DMS 273 treated with DMSO at 0.1 percent for 48 hours (cell line): ENCODE measurements around the gene TEAD3.
"Not testable (repeated sequence)": the region's sequence is repeated elsewhere in the genome, so short reads cannot be mapped to it uniquely, and the experiment has no call there.

Source experiments
- DNase-seq: peaks from one replicate; lab custom pipeline; 2025; lab: John Stamatoyannopoulos, UW

Gene TEAD3

GRCh38 chr6:35449287-35449881 lies 47.5 kb downstream of the TEAD3 start:
- peak; percentile 22 for DNase-seq

- peak; percentile 18 for DNase-seq
Measured at GRCh38 chr6:35448191-35448590, 48.7 kb downstream of the TEAD3 start.

GRCh38 chr6:35445691-35446090 lies 51.2 kb downstream of the TEAD3 start:
- DNase-seq, result no peak

GRCh38 chr6:35443341-35444030 lies 53.4 kb downstream of the TEAD3 start:
- DNase-seq, result no peak

DNA sequence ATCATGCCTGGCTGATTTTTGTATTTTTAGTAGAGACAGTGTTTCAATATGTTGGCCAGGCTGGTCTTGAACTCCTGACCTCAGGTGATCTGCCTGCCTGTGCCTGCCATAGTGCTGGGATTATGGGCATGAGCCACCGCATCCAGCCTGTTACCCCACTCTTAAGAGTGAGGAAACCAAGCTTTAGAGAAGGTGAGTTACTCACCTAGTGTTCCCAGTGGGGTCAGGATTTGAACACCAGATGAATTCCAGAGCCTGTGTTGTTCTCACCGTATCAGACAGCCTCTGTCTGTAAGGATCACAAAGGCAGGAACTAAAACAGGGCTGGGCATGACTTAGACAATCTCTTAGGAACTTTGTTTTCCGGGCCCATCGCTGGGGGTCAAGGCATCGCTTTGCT lies 54.2 kb downstream of the TEAD3 start:
- no peak for DNase-seq

DNA sequence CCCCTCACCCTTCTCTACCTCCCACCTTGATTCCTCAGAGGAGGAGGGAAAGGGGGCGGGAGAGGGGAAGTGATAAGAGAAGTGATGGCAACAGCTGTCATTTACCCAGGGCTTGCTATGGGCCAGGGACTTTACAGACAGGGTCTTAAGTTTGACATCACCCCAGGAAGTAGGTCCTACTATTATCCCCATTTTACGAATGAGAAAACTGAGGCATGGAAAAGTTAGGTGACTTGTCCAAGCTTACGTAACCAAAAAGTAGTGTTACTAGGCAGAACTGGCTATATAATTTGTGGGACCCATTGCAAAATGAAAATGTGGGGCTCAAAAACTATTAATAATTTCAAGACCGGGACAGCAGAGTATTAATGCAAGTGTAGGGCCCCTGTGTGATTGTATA lies 55.2 kb downstream of the TEAD3 start:
- no peak for DNase-seq

DNA sequence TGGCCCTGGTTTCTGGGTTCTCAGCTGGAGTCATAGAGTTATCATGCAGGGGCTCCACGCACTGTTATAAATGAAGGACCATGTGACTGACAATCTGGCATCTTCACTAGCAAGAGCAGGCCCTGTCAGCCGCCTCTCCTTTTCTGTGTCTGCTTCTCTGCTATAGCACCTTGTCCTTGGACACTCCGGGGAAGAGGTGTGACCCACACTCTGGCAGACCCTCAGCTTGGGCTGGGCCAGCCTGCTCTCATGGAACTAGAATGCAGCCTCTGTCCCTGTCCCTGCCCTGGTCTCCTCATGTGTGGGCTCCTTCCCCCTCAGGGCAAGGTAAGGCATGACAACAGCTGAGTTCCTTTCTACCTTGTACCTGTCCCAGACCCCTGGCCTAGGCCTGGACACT lies 55.7 kb downstream of the TEAD3 start:
- no peak for DNase-seq

- no peak for DNase-seq
Measured at GRCh38 chr6:35439308-35439707, 57.6 kb downstream of the TEAD3 start.

DNA sequence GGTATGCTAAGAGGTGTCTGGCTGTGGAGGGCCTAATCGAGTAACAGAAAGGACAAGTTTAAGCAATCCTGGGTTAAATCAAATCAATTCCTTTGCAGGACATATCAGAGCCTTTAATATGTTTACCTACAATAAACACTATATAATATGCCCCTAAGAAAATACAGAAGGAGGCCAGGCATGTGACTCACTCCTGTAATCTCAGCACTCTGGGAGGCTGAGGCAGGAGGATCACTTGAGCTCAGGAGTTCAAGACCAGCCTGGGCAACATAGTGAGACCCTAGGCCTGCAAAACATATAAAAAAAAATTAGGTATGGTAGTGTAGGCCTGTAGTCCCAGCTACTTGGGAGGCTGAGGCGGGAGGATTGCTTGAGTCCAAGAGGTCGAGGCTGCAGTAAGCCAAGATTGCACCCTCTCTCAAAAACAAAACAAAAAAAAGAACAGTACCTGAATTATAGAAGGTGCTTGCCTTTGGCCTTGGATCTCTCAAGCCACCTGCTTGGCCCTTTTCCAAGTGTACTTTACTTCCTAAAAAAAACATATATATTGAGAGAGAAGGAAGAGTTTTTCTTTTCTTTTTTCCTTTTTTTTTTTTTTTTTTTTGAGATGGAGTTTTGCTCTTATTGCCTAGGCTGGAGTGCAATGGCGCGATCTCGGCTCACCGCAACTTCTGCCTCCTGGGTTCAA lies 58.4 kb downstream of the TEAD3 start:
- not testable (repeated sequence) for DNase-seq

- no peak for DNase-seq
Measured at GRCh38 chr6:35436071-35436857, 60.6 kb downstream of the TEAD3 start.

- DNase-seq, result peak; percentile 18
Measured at GRCh38 chr6:35435074-35435837, 61.6 kb downstream of the TEAD3 start.

DNA sequence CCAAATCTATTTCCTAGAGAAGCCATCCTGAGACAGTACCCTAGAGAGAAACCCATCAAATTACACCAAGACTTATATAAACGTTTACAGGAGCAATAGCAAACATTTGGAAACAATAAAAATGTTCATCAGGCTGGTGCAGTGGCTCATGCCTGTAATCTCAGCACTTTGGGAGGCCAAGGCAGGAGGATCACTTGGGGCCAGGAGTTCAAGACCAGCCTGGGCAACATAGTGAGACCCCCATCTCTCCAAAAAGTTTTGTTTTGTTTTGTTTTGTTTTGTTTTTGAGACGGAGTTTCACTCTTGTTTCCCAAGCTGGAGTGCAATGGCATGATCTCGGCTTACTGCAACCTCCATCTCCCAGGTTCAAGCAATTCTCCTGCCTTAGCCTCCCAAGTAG lies 64.2 kb downstream of the TEAD3 start:
- not testable (repeated sequence) for DNase-seq

GRCh38 chr6:35432291-35432690 lies 64.6 kb downstream of the TEAD3 start:
- DNase-seq, result no peak

- DNase-seq, result no peak
Measured at GRCh38 chr6:35429463-35429862, 67.4 kb downstream of the TEAD3 start.

- no peak for DNase-seq
Measured at GRCh38 chr6:35428421-35429149, 68.3 kb downstream of the TEAD3 start.

- no peak for DNase-seq
Measured at GRCh38 chr6:35427851-35428321, 69.0 kb downstream of the TEAD3 start.

DNA sequence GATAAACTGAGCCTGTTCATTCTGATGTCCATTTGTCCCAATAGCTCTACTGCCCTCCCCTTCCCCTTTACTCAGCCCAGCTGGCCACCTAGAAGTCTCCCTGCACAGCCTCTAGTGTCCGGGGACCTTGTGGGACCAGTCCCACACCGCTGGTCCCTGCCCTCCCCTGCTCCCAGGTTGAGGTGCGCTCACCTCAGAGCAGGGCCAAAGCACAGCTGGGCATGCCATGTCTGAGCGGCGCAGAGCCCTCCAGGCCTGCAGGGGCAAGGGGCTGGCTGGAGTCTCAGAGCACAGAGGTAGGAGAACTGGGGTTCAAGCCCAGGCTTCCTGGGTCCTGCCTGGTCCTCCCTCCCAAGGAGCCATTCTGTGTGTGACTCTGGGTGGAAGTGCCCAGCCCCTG lies 69.4 kb downstream of the TEAD3 start:
- no peak for DNase-seq

- DNase-seq, result no peak
Measured at GRCh38 chr6:35426074-35426473, 70.8 kb downstream of the TEAD3 start.

DNA sequence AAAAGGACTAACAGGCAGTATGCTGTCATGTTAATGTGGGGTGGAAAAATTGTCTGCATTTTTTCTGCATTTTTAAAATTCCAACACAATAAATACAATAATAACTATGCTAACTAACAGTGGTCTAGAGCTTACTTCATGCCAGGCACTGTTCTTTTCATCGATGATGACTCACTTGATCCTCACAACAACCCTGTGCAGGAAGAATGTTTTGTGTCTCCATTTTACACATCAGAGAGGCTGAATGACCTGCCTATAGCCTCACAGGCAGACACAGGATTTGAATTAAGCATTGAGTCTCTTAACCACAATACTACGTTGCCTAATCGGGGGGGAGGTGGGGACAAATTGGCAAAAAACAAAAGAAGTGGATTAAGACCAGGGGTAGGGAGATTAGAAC lies 71.6 kb downstream of the TEAD3 start:
- DNase-seq, result no peak
